ENCODE data around the gene SULF2.

Gene SULF2

GRCh38 chr20:47736570-47737152, 48.6 kb downstream of the SULF2 start:
- no peak for DNase-seq (ENCODE audit: low spot score)

GRCh38 chr20:47735412-47736400, 49.6 kb downstream of the SULF2 start:
- DNase-seq (ENCODE audit: low spot score) = no peak

- DNase-seq (ENCODE audit: low spot score) = no peak
Observed at GRCh38 chr20:47734870-47735269, 50.4 kb downstream of the SULF2 start.

- no peak for DNase-seq (ENCODE audit: low spot score)
Observed at GRCh38 chr20:47733892-47734291, 51.4 kb downstream of the SULF2 start.

GRCh38 chr20:47730744-47731143, 54.5 kb downstream of the SULF2 start:
- DNase-seq (ENCODE audit: low spot score) = no peak

GRCh38 chr20:47729472-47729871, 55.8 kb downstream of the SULF2 start:
- no peak for DNase-seq (ENCODE audit: low spot score)

GRCh38 chr20:47727909-47728361, 57.3 kb downstream of the SULF2 start:
- DNase-seq (ENCODE audit: low spot score) = no peak

GRCh38 chr20:47727170-47727880, 58.0 kb downstream of the SULF2 start:
- DNase-seq (ENCODE audit: low spot score) = no peak

- no peak for DNase-seq (ENCODE audit: low spot score)
Observed at GRCh38 chr20:47726632-47727031, 58.6 kb downstream of the SULF2 start.

GRCh38 chr20:47725248-47725973, 59.9 kb downstream of the SULF2 start:
- peak; percentile 89 for DNase-seq (ENCODE audit: low spot score)

GRCh38 chr20:47724910-47725247, 60.4 kb downstream of the SULF2 start:
- DNase-seq (ENCODE audit: low spot score) = no peak

GRCh38 chr20:47724396-47724795, 60.9 kb downstream of the SULF2 start:
- DNase-seq (ENCODE audit: low spot score) = no peak

GRCh38 chr20:47723322-47723721, 62.0 kb downstream of the SULF2 start:
- DNase-seq (ENCODE audit: low spot score) = no peak

- DNase-seq (ENCODE audit: low spot score) = peak; percentile 33
Observed at GRCh38 chr20:47720636-47721427, 64.4 kb downstream of the SULF2 start.

GRCh38 chr20:47719625-47720024, 65.7 kb downstream of the SULF2 start:
- DNase-seq (ENCODE audit: low spot score) = no peak

GRCh38 chr20:47719211-47719610, 66.1 kb downstream of the SULF2 start:
- no peak for DNase-seq (ENCODE audit: low spot score)

- DNase-seq (ENCODE audit: low spot score) = no peak
Observed at GRCh38 chr20:47718398-47718797, 66.9 kb downstream of the SULF2 start.

GRCh38 chr20:47717421-47717820, 67.9 kb downstream of the SULF2 start:
- no peak for DNase-seq (ENCODE audit: low spot score)

- DNase-seq (ENCODE audit: low spot score) = peak; percentile 55
Observed at GRCh38 chr20:47713878-47714450, 71.3 kb downstream of the SULF2 start.

- DNase-seq (ENCODE audit: low spot score) = no peak
Observed at GRCh38 chr20:47713163-47713562, 72.1 kb downstream of the SULF2 start.
